NCI-H82 (cell line): ENCODE measurements around the gene PNPLA3.

Experiments
- DNase-seq: peaks from one replicate; lab custom pipeline; 2025; lab: John Stamatoyannopoulos, UW

The PNPLA3 gene

DNA sequence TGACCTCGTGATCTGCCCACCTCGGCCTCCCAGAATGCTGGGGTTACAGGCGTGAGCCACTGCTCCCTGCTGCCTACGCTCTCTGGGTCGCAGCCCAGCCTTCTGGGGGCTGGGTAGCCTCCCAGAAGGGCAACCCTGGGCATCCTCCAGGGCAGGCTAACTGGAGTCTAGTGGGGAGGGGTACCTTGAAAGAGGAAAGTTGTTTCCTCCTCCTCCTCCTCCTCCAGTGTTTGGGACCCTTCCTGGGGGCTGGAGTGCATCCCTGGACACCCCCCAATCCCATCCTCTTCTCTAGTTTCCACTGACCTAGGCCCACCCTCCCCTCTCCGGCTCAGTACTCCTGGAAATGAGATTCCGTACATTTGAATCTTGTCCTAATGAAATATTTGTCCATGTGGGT is 1.3 kb downstream of the PNPLA3 start:
- no peak for DNase-seq

DNA sequence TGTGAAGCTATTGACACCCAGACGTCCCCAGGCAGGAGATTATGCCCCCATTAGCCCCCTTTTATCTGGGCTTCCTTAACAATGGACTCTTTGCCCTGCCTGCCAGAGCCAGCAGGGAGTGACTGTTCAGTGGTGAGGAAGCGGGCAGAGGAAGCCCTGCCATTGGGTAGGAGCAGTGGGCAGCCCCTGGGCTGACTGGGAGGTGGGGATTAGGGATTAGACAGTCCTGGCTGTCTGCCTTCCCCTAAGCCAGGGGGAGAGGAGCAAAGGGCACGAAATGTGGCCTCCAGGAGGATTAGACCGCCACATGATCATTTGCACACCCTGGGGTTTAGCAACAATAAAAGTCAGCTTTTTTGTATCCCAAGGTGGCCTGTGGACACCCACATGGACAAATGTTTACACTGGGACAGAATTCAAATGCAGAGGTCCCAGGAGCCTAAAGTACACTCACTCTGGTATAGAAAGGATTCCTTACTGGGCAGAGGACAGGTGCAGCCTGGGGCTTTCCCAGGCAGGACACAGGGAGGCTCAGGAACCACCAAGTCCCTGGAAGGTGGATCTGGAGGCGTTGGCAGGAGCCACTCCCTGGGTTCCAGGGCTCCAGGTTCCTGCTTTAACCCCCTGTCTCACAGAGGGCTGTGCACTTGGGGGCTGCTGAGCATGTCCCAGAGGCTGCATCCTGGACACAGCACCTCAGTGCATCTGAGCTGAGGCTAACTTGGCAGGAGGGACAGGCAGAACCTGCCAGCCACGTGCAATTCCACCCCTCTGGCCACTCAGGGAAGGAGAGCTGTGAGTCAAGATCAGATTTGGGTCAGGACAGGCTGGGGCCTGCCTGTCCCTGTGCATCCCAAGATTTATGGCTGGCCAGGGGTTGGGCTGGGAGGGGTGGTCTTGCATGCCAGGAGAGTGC is 2.1 kb downstream of the PNPLA3 start:
- peak; percentile 95 for DNase-seq

DNA sequence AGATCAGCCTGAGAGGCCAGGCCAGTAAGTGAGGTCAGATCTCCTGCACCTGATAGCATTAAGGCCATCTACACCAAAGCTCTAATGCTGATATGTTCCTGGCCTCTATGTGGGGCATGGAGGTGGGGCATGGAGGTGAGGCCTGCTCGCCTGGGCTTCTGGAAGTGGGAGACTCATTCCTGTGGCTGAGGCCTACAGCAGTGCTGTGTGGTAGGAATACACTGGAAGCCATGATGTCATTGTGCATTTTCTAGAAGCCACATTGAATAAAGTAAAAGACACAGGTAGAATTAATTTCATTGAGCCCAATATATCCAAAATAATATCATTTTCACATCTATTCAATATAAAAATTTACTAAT is 2.7 kb downstream of the PNPLA3 start:
- DNase-seq, result no peak

DNA sequence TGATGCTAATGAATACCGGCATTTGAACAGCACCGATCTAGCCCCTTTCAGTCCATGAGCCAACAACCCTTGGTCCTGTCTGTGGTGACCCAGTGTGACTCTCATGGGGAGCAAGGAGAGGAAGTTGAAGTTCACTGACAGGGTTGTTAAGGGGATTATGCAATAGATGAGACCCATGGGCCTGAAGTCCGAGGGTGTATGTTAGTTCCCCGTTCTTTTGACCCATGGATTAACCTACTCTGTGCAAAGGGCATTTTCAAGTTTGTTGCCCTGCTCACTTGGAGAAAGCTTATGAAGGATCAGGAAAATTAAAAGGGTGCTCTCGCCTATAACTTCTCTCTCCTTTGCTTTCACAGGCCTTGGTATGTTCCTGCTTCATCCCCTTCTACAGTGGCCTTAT is 4.9 kb downstream of the PNPLA3 start:
- no peak for DNase-seq

DNA sequence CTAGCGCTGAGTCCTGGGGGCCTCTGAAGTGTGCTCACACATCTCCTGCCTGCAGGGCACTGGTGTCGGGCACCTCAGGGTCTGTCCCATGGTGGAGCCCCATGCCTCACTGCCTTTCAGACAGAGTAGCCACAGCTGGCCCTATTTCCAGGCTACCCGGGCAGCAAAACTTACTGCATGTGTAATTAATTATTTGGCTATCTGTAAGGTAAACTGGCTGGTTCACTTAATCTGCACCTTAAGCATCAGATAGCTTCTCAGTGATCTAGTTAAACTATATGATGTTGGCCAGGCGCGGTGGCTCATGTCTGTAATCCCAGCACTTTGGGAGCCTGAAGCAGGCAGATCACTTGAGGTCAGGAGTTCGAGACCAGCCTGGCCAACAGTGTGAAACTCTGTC is 5.3 kb downstream of the PNPLA3 start:
- DNase-seq, result no peak

DNA sequence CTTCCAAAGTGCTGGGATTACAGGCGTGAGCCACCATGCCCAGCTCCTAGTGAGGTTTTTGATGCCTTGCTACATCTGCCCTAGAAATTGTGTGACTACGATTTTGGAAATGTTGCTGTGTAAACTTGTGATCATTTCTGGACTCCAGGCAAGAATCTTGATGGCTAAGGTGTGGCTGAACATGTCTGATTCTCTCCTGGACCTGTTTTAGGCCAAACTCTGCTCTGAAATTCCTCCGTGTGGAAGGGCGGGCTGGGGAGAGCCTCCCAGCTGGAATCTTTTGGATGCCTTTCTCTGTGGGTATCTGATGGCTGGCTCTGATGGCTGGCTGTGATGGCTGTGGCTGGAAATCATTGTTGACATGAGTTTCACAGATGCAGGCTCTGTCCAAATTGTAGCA is 8.2 kb downstream of the PNPLA3 start:
- DNase-seq, result no peak

DNA sequence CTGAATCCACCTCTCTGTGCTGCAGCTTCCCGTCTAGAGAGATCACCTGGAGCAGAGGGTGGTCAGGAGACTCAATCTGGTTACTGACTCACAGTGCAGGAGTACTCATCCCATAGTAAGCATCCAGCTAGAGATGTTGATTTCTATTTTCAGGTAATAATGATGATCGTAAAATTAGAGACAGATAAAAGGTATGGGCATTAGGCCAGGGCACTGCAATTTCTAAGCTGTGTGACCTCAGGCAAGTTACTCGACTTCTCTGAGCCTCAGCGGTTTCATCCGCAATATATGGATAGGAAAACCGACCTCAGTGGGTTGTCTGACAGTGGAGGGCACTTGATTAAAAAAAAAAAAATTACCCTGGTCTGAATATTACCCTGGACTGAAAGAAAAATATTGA is 17.8 kb downstream of the PNPLA3 start:
- no peak for DNase-seq

DNA sequence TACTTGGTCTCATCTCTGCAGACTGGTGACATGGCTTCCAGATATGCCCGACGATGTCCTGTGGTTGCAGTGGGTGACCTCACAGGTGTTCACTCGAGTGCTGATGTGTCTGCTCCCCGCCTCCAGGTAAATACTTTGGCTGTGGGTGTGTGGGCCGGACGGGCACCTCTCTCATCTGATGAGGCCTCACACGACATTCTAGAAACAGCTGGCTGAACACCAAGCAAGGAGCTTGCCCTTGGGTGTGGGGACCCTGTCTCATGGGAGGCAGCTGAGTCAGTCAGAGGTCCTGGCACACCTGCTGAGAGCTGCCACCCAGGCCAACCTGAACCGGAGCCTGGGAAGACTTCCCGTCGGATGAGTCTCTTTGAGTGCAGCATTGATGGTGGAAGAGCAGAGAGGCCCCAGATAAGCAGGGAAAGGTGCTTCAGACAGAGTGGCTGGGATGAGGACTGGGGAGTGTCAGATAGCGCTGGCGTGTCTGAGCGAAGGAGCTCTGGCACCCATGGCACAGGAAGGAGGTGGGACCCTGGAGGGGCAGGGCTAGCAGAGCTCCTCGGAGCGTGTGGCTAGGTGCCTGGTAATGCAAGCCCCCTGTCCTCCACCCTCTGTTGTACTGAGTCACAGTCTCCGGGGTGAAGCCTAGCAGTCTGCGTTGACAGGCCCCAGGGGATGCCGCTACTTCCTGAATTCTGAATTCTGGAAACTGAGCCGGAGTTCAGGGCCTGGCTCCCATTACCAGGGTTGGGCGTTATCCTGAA is 21.2 kb downstream of the PNPLA3 start:
- DNase-seq, result no peak

DNA sequence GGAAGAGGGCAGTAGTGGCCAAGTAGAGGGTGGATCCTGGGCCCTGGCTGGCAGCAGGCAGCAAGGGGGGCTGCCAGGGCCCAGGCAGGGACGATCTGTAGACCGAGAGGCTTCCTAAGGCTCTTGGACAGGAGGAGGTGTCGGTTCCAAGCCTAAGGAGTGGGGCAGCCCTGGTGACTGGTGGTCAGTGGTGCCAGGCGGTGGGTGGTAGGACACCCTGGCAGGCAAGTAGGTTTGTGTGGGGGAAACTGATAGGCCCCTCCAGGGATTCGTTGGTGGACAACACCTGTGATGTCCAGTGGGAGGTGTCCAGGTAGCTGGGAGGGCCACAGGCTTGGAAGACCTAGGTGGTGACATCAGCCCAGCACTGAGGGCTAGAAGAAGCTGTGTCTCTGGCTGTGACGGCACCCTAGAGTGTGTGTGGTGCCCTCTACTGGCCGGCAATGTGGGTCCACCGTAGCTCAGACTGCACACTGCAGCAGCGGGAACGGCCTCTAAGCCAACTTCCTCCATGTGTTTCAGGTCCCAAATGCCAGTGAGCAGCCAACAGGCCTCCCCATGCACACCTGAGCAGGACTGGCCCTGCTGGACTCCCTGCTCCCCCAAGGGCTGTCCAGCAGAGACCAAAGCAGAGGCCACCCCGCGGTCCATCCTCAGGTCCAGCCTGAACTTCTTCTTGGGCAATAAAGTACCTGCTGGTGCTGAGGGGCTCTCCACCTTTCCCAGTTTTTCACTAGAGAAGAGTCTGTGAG is 22.2 kb downstream of the PNPLA3 start:
- DNase-seq, result peak; percentile 78

- DNase-seq, result no peak
Observed at GRCh38 chr22:43946384-43946667, 22.7 kb downstream of the PNPLA3 start.

- no peak for DNase-seq
Observed at GRCh38 chr22:43948836-43949406, 25.3 kb downstream of the PNPLA3 start.

- DNase-seq, result no peak
Observed at GRCh38 chr22:43951391-43951790, 27.8 kb downstream of the PNPLA3 start.

DNA sequence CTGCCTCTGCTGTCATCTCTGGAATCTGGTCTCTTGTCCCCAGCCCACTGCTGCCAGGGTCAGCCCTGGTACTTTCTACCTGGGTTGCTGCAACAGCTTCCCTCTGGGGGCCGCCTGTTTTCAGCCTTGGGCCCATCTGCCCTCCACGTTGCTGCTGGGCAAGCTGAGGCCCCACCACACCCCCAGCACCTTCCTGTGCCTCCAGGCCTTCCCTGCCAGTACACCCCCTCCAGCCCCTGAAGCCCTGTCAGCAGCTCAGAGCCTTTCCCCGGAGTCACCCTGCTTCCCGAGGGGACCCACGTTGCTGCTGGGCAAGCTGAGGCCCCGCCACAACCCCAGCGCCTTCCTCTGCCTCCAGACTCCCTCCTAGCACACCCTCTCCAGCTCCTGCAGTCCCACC is 28.4 kb downstream of the PNPLA3 start:
- no peak for DNase-seq

DNA sequence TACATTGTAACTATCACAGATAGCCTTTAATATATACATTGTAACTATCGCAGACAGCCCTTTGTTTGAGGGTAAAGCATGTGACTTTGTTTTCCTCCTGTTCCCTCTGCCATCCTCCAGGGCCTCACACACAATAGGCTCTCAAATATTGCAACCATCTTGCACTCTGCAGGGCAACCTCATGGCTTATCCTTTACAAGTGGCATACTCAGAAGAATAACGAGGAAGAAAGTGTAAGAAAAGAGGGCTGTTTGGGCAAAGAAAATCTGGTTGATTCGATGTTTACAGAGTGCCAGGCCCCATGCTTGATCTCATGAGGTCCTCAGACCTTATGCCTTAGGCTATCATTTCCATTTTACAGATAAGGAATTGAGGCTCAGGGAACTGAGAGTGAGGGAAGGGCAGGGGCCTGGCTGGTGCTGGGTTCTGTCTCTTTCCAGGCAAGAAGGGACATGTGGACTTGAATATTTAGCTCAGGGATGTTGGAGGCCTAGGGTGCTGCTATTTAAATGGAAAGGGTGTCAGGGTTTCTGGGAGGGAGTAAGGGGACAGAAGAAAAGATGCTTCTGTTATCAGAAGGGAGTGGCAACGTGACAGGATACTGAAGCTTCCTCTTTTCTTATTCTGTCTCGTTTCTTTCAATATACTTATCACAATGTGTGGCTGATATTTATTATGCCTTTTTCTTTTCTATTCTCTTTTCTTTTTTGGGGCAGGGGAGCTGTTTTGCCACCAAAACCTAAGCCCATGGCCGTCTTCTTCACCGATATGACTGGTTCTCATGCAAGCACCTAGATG is 30.6 kb downstream of the PNPLA3 start:
- peak; percentile 13 for DNase-seq

DNA sequence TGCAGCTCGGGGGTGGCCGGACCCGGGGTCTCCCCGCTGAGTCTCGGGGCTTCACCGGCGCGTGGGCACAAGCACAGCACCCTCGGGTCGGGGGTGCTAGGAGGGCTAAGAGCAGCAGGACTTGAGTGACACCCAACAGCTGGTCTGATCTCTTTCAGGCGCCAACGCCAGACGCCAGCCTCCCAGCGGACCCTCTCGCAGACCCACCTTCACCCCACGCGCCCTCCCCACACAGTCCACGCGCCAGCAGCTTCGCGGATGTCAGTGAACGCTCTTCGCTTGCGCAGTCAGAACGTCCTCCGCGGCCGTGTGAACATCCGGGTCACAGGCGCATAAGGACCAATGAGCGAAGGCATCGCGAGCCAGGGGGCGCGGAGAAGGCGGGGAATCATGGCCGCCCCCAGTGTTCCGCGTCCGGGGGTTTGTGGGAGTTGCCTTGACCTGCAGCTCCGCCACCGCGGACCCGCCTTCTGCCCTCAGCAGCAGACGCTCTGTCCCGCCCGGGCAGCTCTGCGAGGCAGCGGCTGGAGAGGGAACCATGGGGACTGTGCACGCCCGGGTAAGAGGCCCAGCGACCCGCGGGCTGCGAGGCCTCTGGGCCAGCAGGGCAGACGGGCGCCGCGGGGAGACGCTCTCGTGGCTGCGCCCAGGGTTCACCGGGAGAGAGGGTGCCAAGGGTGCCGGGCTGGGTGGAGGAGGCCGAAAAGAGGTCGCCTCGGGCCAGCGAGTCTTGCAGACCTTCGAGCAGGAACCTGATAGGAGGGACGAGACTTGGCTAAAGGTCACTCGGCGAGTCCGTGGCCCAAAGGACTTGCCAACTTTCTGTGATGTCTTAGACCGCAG is 31.7 kb downstream of the PNPLA3 start, which contains the start of gene SAMM50:
SAMM50 (plus strand) TSS at position 403 of the 843 bp plus-strand sequence; CDS start at position 539, 136 bp downstream.
- DNase-seq, result peak; percentile 93

DNA sequence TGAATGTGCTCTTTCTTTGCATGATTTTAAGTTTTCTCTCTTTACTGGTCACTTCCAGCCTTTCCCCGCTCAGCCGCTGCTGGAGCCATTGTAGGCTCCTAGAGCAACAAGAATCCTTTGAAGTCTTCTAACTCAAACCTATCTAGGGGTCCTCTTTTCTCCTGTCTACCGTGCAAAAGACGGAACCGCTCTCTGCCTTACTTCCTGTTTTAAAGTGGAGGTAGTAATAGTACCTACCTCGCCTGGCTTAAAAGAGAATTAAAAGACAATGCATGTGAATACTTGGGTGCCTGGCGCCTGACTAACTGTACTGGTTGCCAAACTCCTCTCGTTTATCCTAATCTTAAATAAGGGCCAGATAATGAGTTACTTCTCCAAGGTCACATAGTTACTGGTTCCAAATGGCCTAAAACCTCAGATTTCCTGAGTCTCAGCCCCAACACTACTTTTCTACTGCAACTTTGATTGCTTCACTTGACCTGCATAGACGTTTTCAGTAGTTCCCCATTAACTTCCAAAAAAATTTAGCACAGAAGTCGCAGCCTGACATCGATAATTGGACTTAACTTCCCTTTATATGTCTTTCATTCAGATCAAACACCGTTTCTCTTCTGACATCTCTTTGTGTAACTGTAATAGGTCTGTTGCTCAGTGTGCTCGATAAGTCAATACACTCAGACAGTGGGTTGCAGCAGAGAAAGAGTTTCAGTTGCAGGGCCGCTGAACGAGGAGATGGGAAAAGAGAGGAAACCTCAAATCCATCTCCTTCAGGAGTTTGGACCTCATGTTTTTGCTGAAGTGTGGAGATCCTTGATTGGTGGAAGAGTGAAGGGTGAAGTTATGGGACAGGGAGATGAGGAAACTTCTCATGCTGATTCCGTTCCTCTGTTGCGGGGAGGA is 32.5 kb downstream of the PNPLA3 start:
- peak; percentile 6 for DNase-seq

DNA sequence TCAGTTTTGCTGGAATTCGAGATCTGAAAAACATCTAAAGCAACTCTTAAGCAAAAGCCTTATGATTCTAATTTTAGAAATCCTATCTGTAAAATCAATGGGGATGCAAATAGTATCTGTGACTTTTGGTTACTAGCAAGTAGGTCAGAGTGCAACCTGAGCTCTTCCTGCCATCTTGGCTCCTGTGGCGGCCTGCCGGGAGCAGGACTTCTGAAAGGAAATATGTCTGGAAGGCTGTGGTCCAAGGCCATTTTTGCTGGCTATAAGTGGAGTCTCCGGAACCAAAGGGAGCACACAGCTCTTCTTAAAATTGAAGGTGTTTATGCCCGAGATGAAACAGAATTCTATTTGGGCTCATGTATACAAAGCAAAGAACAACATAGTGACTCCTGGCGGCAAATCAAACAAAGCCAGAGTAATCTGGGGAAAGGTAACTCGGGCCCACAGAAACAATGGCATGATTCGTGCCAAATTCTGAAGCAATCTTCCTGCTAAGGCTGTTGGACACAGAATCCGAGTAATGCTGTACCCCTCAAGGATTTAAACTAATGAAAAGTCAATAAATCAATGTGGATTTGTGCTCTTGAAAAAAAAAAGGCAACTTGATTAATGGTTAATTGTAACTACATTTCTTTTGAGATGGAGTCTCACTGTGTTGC is 33.3 kb downstream of the PNPLA3 start:
- DNase-seq, result no peak

DNA sequence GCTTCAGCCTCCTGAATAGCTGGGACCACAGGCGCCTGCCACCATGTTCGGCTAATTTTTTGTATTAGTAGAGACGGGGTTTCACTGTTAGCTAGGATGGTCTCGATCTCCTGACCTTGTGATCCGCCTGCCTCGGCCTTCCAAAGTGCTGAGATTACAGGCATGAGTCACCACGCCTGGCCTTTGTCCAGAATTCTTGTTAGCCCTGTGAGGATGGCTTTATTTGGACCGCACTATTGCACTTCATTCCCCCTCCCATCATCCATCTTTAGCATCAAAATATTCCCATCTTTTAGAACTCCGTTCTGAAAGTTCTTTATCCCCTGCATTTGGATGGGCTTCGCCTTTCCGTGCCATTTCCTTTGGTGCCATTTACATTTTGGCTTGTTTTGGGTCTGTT is 34.3 kb downstream of the PNPLA3 start:
- DNase-seq, result no peak

DNA sequence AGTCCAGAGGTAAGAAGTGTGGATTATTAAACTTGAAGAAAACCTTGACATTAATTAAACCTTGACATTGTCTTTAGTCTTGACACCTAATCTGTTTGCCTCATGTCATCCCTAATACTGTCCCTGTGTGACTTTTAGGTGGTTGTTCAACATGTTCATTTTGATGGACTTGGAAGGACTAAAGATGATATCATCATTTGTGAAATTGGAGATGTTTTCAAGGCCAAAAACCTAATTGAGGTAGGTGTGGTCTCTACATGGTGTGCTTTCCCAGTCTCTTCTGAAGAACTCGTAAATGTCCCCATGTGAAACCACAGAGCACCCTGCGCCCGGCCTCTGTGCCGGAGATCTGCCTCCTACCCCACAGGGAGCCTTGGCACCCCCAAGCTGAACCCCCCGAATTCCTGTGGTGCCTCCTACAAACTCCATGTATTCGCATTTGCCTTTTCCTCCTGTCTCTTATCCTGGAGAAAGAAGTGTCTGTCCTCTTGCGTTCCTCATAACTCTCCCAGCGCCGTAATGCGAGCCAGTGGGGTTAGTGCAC is 40.8 kb downstream of the PNPLA3 start:
- DNase-seq, result no peak
